HG03025 (cell line): ENCODE results near the gene SLC35E1.

Experiments
- ATAC-seq: cut with Tn5 transposase; IDR thresholded peaks from one replicate; pipeline ENCODE4 v1.9.1; 2021; ENCODE audit warnings: mild to moderate bottlenecking, moderate library complexity; ENCODE audit not compliant: unreplicated experiment, low FRiP score

Gene SLC35E1

DNA sequence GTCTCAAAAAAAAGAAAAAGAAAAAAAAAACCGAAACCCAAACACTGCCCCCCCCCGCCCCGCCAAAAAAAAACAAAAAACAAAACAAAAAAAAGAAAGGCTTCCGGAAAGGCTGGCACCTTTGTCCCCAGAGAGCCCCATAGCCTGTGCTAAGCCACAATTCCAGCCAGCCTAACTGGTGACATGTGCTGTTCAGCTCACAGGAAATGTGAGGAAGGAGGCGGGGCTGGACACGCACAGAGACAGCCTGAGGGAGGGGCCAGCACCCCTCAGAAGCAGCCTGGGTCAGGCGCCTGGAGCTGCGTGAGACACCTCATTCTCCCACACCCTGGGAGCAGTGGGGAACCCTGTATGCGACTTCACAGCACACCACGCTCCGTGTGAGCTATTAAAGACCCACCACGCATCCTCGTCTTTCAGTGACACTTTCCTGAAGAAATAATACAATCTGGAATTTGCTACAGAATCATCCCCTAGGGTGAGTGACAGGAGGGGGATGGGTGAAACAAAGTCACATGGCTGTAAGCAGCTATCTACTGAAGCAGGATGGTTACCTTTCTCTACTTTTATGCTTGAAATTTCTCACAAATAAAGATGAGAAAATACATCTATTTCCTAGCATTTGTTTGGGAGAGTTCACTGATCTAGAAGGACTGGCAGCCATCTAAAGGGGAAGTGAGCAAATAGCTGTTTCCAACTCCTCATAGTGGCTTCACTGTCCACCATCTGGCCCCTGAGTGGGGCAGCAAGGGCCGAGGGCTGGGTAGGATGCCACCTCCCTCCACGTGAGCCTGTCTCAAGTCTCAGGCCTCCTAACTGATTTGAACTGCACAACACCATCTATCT is 12.3 kb upstream of the SLC35E1 start:
- peak; percentile 48 for ATAC-seq

DNA sequence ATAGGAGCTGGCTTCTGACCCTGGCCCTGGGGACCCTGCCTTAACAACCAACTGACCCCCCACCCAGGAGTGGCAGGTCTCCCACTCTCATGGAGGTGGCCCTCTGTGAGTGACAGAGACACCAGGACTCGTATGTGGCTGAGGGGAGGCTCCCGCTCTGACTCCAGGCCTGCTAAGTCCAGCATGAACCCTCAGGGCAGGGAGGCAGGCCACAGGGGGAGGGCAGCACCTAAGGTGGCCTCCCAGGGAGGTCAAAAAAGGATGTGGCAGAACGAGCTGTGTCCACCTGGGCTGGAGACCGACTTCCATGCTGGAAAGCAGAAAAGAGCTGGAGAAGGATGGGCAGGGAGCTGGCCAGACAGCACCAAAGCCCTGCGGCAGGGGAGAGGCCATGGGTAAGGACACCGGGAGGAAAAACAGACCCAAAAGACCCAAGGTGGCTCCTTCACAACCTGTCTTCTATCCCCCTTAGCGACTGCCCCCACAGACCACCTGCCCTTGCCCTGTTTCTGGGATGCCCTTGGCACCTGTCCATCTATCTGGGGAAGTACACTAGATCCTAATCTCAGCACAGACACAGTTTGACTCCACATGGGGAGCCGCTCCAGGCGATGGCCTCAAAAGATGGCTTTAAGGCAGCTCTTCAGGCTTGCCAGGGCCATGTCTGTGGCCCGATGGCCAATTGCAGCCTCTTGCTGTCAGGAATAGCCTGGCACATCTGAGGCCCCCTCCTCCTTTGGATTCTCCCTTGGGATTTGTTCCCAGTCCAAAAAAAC is 10.5 kb upstream of the SLC35E1 start:
- no peak for ATAC-seq

DNA sequence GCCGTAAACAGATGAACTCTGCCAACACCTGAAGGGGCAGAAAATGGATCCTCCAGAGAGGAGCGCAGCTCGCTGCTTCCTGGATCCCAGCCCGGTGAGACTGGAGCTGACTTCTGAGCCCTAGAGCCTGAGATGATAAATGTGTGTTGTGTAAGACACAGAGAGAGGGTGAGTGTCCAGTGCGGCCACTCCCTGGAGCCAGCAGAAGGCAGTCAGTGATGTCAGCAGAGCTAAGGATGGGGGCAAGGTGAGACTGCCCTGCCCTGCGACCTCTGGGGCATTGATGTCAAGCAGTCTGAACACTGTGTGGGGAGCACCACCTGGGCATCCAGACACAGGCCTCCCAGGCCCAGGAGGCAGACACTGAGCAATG is 9.7 kb upstream of the SLC35E1 start:
- no peak for ATAC-seq

DNA sequence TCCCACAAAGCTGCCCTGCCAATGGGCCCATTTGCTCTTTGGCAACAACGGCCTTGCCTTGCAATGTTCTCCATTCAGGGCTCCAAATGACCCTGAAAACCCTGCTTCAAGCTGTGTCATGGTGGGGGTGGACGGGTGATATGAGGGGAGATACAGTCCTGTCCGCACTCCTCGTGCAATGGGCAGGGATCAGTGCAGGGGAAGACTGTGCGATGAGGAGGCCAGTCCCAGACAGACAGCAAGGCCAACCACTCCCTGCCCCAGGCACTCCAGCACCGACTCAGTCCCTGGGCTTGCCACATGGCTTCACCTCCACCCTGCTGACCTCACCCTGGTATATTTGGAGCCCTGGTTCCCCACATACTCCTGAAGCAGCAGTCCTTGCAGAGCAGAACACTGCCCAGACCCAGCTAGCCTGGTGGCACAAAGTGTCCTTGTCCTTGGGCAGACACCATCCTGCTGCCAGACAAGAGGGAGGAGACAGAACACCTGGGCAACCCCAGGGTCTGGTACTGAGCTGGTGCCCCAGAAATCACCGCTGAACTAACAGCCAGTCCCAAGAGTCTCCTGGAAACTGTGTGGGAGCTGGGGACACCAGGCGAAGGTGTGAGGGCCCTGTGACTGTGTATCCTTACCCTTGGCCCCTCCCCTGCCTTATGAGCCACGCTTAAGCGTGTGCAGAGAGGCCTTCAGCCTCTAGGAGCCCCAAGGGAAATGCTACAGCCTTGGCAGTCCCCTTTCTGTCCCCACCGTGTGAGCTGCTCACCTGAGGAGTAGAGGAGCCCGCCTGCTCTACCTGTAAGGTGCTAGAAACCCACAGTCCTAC is 9.1 kb upstream of the SLC35E1 start:
- ATAC-seq: no peak

- no peak for ATAC-seq
Measured at GRCh38 chr19:16579381-16579780, 7.2 kb upstream of the SLC35E1 start.

GRCh38 chr19:16577531-16577985 is 5.3 kb upstream of the SLC35E1 start:
- ATAC-seq: no peak

- no peak for ATAC-seq
Measured at GRCh38 chr19:16576690-16577530, 4.7 kb upstream of the SLC35E1 start.

DNA sequence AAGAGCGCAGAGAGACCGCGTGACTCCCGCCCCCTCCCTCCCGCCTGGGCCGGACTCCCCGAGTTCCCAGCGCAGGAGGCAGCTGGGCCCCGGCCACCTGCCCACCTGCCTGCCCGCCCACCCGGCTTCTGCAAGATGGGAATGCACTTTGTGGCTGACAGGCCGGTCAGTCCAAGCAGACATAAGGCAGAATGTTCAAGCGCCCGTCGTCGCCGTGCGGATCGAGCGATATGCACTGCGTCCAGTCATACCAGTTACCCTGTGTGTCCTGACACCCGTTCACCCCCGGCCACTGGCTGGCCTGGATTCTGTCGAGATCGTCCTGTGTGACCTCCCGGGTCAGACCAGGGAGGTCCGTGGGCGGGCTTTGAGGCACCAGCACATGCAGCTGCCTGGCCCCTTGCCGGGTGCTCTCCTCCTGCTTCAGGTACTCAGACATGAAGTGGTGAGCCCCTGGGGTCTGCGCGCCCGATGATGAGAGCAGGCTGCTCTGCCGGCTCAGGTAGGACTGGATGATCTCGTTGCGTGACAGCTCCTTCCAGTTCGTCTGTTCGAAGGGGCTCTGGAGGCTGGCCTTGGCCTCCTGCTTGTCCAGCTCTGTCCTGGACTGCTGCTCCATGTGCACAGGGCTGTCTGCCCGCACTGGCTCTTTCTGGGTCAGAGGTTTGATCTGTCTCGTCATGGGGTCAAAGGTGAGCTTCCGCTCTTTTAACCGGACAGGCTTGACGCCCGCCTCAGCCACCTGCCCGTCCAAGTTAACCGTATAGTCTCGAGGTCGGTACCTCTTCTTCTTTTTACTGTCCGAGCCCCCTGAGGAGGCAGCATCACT is 3.9 kb upstream of the SLC35E1 start:
- no peak for ATAC-seq

GRCh38 chr19:16575282-16575681 is 3.1 kb upstream of the SLC35E1 start:
- no peak for ATAC-seq

GRCh38 chr19:16573925-16574324 is 1.7 kb upstream of the SLC35E1 start:
- ATAC-seq: no peak

- ATAC-seq: no peak
Measured at GRCh38 chr19:16573296-16573695, 1.1 kb upstream of the SLC35E1 start.

- ATAC-seq: peak; percentile 24
Measured at GRCh38 chr19:16571822-16572331, 338 bp downstream of the SLC35E1 start.

GRCh38 chr19:16571283-16571682 is 932 bp downstream of the SLC35E1 start:
- peak; percentile 4 for ATAC-seq

DNA sequence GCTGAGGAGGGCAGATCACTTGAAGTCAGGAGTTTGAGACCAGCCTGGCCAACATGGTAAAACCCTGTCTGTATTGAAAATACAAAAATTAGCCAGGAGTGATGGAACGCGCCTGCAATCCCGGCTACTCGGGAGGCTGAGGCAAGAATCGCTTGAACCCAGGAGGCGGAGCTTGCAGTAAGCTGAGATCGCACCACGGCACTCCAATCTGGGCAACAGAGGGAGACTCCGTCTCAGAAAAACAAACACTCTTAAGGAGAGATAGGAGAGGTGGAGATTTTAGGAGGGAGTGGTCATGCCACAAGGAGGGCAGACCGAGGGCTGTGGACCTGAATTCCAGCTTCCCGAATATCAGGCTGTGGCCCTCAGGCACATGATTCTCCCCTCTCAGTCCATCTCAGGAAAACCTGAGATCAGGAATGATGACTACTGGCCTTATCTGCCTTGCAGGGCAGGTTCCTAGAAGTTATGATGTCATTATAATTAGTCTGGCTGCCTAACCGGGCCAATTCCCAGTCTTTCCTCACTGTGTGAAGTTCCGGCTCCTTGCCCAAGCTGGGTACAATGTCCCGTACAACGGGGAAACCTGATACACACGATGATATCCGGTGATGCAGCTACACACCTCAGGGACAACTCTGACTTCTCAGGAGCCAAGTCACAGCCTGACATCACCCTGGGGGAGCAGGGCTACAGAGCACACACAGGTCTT is 2.5 kb downstream of the SLC35E1 start:
- ATAC-seq: no peak

- no peak for ATAC-seq
Measured at GRCh38 chr19:16566702-16567101, 5.5 kb downstream of the SLC35E1 start.

GRCh38 chr19:16566161-16566560 is 6.1 kb downstream of the SLC35E1 start:
- ATAC-seq: no peak

- ATAC-seq: no peak
Measured at GRCh38 chr19:16564842-16565241, 7.4 kb downstream of the SLC35E1 start.

DNA sequence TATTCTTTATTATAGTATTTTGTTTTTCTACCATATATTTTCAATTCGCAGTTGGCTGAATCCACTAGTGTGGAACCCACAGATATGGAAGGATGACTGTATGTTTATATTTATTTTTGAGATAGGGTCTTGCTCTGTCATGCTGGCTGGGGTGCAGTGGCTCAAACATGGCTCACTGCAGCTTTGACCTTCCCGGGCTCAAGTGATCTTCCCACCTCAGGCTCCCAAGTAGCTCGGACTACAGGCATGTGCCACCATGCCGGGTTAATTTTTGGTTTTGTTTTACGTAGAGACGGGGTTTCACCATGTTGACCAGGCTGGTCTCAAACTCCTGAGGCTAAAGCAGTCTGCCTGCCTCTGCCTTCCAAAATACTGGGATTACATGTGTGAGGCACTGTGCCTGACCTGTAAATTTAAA is 9.6 kb downstream of the SLC35E1 start:
- ATAC-seq: no peak
